HFFc6 (cell line): ENCODE results near the gene NEIL1. TPM values are rescaled to one million over a fixed set of nuclear protein-coding genes. Genes with fewer than 3 reads are reported as not detected.

Source experiments
- DNase-seq: peaks from one replicate; pipeline ENCODE4 v3.0.0-alpha.2; 2018
- H3K27ac Mint-ChIP-seq: 2 replicates; pipeline ENCODE4 v1.8.0; 2020; ENCODE audit warnings: mild to moderate bottlenecking, mixed read lengths
- H3K27me3 Mint-ChIP-seq: 2 replicates; pipeline ENCODE4 v1.8.0; 2021; ENCODE audit warnings: mild to moderate bottlenecking, moderate library complexity, mixed read lengths; ENCODE audit not compliant: insufficient read depth
- H3K36me3 Mint-ChIP-seq: 2 replicates; pipeline ENCODE4 v1.8.0; 2021; ENCODE audit warnings: low read depth, mixed read lengths
- H3K4me1 Mint-ChIP-seq: 2 replicates; pipeline ENCODE4 v1.8.0; 2020; ENCODE audit warnings: low read depth, mixed read lengths
- H3K4me3 Mint-ChIP-seq: 2 replicates; pipeline ENCODE4 v1.8.0; 2020; ENCODE audit warnings: mild to moderate bottlenecking, moderate library complexity, mixed read lengths
- H3K9me3 Mint-ChIP-seq: 2 replicates; pipeline ENCODE4 v1.8.0; 2020; ENCODE audit warnings: mild to moderate bottlenecking, mixed read lengths
- CTCF ChIP-seq: fragments of 200-600 bp; sonication (generic); IDR thresholded peaks from 2 replicates; pipeline ENCODE4 v1.5.0; 2021; ENCODE audit warnings: antibody characterized with exemption, mild to moderate bottlenecking
- total RNA-seq, 6 experiments: library from RNA; stranded (reverse); fragmentation: NEBNext Ultra II Directional; extraction: Animal tissue kit (Norgen Biotek cat#: 25700); gene quantifications; 2 replicates in 1 of 6; 3 replicates in 5 of 6; pipeline ENCODE4 v1.2.3, GENCODE V29; 2021

Gene NEIL1
- total RNA-seq, 6 experiments from 2014 or later, result 0.83 to 3.6 (median 2.4) TPM

GRCh38 chr15:75364881-75365280 lies 18.0 kb downstream of the NEIL1 start:
- peaks cover 5% of the 10 kb centered on the region; the same call in 1 of the 2 replicates for H3K36me3 Mint-ChIP-seq
- H3K4me1 Mint-ChIP-seq, result peaks cover 19% of the 10 kb centered on the region

GRCh38 chr15:75366163-75366562 lies 19.3 kb downstream of the NEIL1 start:
- Mint-ChIP-seq H3K4me3 (no peak overlapping the region), H3K4me1 (peaks cover 22% of the 10 kb centered on the region), H3K27ac (no peak overlapping the region), H3K36me3 (peaks cover 8% of the 10 kb centered on the region; the same call in 1 of the 2 replicates), H3K27me3 (peaks cover 10% of the 10 kb centered on the region), H3K9me3 (no peaks in the 10 kb centered on the region)
- TF ChIP-seq CTCF, result no peak
- no peak for DNase-seq

More at GRCh38 chr15:75364881-75365280, 18.0 kb downstream of the NEIL1 start:
- no peak overlapping the region for H3K27ac Mint-ChIP-seq
- DNase-seq, result no peak
- H3K9me3 Mint-ChIP-seq, result no peaks in the 10 kb centered on the region
- peaks cover 10% of the 10 kb centered on the region for H3K27me3 Mint-ChIP-seq
- no peak for TF ChIP-seq CTCF
- H3K4me3 Mint-ChIP-seq, result no peak overlapping the region

- Mint-ChIP-seq H3K27me3 (peaks cover 10% of the 10 kb centered on the region), H3K9me3 (no peaks in the 10 kb centered on the region), H3K27ac (no peak overlapping the region; the same call in 1 of the 2 replicates), H3K4me1 (peaks cover 22% of the 10 kb centered on the region), H3K4me3 (peak overlapping the region; percentile 97; the same call in 1 of the 2 replicates), H3K36me3 (peaks cover 14% of the 10 kb centered on the region; the same call in 1 of the 2 replicates)
- TF ChIP-seq CTCF, result no peak
- no peak for DNase-seq
Observed at GRCh38 chr15:75367006-75367405, 20.2 kb downstream of the NEIL1 start.

- H3K9me3 Mint-ChIP-seq, result no peaks in the 10 kb centered on the region
- peak overlapping the region; percentile 77 for H3K27ac Mint-ChIP-seq
- H3K4me3 Mint-ChIP-seq, result peak overlapping the region; percentile 97
- H3K27me3 Mint-ChIP-seq, result peaks cover 10% of the 10 kb centered on the region
- no peak for TF ChIP-seq CTCF
- H3K4me1 Mint-ChIP-seq, result peaks cover 22% of the 10 kb centered on the region
- H3K36me3 Mint-ChIP-seq, result peaks cover 14% of the 10 kb centered on the region; the same call in 1 of the 2 replicates
- DNase-seq, result no peak
Observed at GRCh38 chr15:75367406-75367912, 20.6 kb downstream of the NEIL1 start.

DNA sequence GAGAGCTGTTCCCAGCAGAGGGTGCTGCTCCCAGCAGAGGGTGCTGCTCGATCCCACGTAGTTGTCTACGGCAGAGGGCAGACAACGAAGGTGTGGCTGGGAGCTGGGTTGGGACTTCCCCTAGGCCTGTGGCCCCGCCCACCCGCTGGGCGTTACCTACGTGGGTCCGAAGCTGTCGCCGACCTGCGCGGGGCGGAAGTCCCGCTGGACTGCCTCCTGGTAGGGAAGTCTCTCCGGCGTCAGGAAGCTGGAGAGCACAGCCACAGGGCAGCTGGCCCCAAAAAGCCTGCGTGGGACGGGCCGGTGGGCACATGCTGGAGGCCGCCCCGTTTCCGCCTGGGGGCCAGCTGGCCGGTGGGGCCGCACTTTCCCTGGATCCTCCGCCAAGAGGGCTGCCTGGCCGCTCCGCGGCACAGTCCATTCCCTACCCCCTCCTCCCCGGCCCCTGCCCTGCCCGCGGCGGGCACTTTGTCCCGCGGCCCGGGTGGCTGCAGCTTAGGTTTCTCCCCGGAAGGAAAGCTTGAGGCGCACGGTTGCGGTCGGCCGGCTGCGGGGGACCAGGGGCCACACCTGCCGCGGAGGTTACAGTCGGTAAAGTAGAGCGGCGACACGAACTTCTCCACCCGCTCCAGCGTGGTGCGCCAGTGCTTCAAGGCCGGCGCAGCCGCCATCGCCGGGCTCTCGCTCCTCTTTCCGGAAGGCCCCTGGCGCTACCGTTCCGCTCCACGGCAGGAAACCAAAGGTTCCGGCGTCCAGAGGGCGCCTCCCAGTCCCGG lies 21.3 kb downstream of the NEIL1 start, which contains the start of gene MAN2C1:
Gene MAN2C1, minus strand, starts transcription at position 695 of the 776 bp plus-strand sequence. Its CDS starts 24 bp downstream, at position 671.
- Mint-ChIP-seq H3K4me3 (peak within 1 kb of the TSS; percentile 97), H3K9me3 (no peaks in the 10 kb centered on the region), H3K36me3 (peaks cover 14% of the 10 kb centered on the region; the same call in 1 of the 2 replicates), H3K27ac (peak within 1 kb of the TSS; percentile 94), H3K27me3 (peaks cover 10% of the 10 kb centered on the region), H3K4me1 (peaks cover 22% of the 10 kb centered on the region)
- peak; percentile 96 for DNase-seq
- TF ChIP-seq CTCF, result peak; percentile 82
